Mucosa of rectum (tissue), 2 donors: ENCODE data around the gene ALS2CL.

Source experiments
- H3K27ac ChIP-seq, 2 donors: one replicate each; pipeline ENCODE4 v1.7.0; 2013; ENCODE audit warnings: inconsistent platforms in 2 of 2, low read depth in 2 of 2, low read length in 2 of 2
- H3K27me3 ChIP-seq, 2 donors: one replicate each; pipeline ENCODE4 v1.7.0; 2013; ENCODE audit warnings: low read length in 2 of 2; ENCODE audit not compliant: control insufficient read depth in 2 of 2, insufficient read depth in 2 of 2
- H3K36me3 ChIP-seq, 2 donors: one replicate each; pipeline ENCODE4 v1.7.0; 2013; ENCODE audit warnings: low read length in 2 of 2; ENCODE audit not compliant: control insufficient read depth in 2 of 2, insufficient read depth in 2 of 2
- H3K4me1 ChIP-seq, 2 donors: one replicate each; pipeline ENCODE4 v1.7.0; 2013; ENCODE audit warnings: low read length in 2 of 2, mild to moderate bottlenecking in 1 of 2; ENCODE audit not compliant: control insufficient read depth in 2 of 2, insufficient read depth in 2 of 2
- H3K4me3 ChIP-seq, 2 donors: one replicate each; pipeline ENCODE4 v1.7.0; 2013; ENCODE audit warnings: low read length in 2 of 2
- H3K9ac ChIP-seq, 2 donors: one replicate each; pipeline ENCODE4 v1.7.0; 2013; ENCODE audit warnings: low read length in 2 of 2, low read depth in 1 of 2, mild to moderate bottlenecking in 1 of 2
- H3K9me3 ChIP-seq, 2 donors: one replicate each; pipeline ENCODE4 v1.7.0; 2013; ENCODE audit warnings: low read length in 2 of 2; ENCODE audit not compliant: control insufficient read depth in 2 of 2
- donor health status: healthy.
- donor health status: Normal muscosa, but diverticular disease.

ALS2CL gene

GRCh38 chr3:46671541-46672348 lies 21.7 kb downstream of the ALS2CL start:
- Histone ChIP-seq H3K4me1 (no peaks in the 10 kb centered on the region), H3K27ac (no peak overlapping the region), H3K4me3 (no peak overlapping the region), H3K9ac (no peak overlapping the region), H3K36me3 (peaks cover 6 to 14% of the 10 kb centered on the region in 2 donors), H3K9me3 (no peaks in the 10 kb centered on the region), H3K27me3 (no peaks in the 10 kb centered on the region)

DNA sequence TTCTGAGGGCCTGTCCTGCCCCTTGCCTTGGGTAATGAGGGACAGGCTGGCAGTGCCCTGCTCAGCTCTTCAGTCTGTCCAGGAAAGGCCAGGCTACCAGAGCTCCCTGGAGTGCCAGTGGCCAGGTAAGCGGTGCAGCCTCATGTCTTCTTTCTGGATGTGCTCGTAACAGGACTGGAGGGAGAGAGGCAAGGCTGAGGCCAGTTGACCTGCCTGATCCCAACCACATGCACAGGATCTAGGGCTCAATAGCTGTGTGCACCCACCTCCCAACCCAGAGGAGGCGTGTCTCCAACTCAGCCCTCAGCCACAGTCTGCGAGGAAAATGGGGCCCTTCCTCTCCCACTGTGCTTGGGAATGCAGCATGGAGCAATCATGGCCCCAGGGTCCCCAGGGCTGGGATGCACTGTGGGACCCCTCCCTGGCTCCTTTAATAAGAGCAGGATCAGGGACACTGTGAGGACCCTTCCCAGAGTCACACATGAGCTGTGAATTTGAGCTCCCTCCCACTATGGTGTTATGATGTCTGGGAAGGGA lies 22.5 kb downstream of the ALS2CL start:
- Histone ChIP-seq H3K4me3 (no peak overlapping the region), H3K27ac (no peak overlapping the region), H3K9ac (no peak overlapping the region), H3K36me3 (peaks cover 6 to 14% of the 10 kb centered on the region in 2 donors), H3K9me3 (no peaks in the 10 kb centered on the region), H3K27me3 (no peaks in the 10 kb centered on the region), H3K4me1 (no peaks in the 10 kb centered on the region)

DNA sequence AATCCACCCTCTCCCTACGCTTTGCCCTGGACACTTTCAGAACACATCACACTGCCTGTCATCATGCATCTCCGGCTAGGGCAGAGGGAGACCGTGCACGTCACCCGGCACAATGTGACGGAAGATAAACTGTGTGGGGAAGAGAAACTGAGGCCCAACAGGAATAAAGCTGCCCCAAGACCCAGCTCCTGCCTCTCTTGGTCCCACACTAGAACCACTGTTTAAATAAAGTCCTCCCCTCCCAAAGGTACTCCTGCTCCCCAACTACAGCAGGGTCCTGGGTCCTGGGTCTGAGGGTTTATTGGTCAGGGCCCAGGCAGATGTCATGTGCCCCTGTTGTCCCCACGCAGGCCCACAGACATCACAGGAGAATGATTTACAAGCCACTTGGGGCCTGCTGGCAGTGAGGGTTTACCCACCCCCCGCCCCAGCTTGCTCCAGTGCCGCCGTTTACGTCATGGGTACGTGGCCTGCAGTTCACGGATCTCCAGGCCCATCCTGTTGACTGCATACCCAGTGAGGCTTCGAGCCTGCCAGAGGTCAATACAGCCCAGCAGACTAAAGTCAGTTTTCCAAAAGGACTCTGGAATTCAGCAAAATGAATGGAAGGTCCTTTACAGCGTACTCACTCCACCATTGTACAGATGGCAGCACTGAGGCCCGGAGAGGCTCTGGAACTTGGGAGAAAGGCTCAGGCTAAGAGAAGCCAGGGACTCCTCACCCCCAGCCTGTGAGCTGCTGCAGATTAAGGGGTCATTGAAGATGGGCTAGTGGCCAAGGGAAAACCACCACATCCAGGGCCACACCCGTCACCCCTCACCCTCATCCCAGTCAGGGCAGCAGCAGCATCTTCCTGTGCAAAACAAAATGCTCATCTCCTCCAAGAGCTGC lies 23.2 kb downstream of the ALS2CL start:
- H3K36me3 ChIP-seq, result peaks cover 6 to 14% of the 10 kb centered on the region in 2 donors
- no peak overlapping the region for H3K27ac ChIP-seq
- no peaks in the 10 kb centered on the region for H3K9me3 ChIP-seq
- H3K27me3 ChIP-seq, result no peaks in the 10 kb centered on the region
- no peak overlapping the region for H3K4me3 ChIP-seq
- no peak overlapping the region for H3K9ac ChIP-seq
- H3K4me1 ChIP-seq, result no peaks in the 10 kb centered on the region

- no peak overlapping the region for H3K4me3 ChIP-seq
- no peak overlapping the region for H3K9ac ChIP-seq
- no peaks in the 10 kb centered on the region for H3K4me1 ChIP-seq
- no peaks in the 10 kb centered on the region for H3K9me3 ChIP-seq
- H3K27ac ChIP-seq, result no peak overlapping the region
- H3K36me3 ChIP-seq, result peaks cover 4 to 14% of the 10 kb centered on the region in 2 donors
- no peaks in the 10 kb centered on the region for H3K27me3 ChIP-seq
Observed at GRCh38 chr3:46669191-46669999, 24.1 kb downstream of the ALS2CL start.

DNA sequence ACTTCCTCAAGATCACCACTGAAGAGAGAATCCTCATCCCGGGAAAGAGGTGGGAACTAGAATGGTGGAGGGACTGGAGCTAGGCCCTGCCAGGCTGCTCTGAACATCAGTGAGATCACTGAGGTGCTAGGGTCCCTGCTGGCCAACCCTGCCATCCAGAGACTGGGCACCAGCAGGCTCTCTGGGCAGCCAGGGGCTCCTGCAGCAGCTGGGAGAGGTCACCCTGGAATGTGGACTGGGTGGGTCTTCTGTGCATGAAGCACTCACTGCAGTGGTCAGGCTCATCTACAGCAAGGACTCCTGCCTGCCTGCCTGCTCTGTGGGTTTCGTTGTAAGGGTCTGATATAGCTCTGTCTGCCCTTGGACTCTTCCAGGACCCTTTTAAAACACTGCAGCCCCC lies 24.9 kb downstream of the ALS2CL start:
- H3K4me3 ChIP-seq, result no peak overlapping the region
- H3K9me3 ChIP-seq, result no peaks in the 10 kb centered on the region
- H3K4me1 ChIP-seq, result no peaks in the 10 kb centered on the region
- H3K27ac ChIP-seq, result no peak overlapping the region
- H3K27me3 ChIP-seq, result no peaks in the 10 kb centered on the region
- peaks cover 4 to 9% of the 10 kb centered on the region in 2 donors for H3K36me3 ChIP-seq
- no peak overlapping the region for H3K9ac ChIP-seq

DNA sequence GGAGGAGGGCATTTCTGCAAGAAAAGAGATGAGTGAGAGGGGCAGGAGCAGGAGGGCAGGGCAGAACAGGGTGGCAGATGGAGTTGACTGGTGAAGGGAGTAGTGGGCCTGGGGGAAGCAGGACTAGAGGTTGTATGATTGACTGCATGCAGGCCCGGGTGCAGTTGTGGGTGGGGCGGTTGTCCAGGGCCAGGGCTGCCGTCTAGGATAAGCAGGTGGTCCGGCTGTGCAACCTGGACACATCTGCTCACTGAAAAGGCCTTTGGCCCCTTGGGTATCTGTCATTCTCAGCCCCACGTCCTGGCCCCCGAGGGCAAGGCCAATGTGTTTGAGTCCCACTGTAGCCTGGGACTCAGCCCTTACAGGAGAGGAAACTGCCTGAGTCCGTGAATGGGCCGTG lies 25.4 kb downstream of the ALS2CL start:
- Histone ChIP-seq H3K36me3 (peaks cover 4 to 8% of the 10 kb centered on the region in 2 donors), H3K4me3 (no peak overlapping the region), H3K27ac (no peak overlapping the region), H3K9ac (no peak overlapping the region), H3K4me1 (no peaks in the 10 kb centered on the region), H3K9me3 (no peaks in the 10 kb centered on the region), H3K27me3 (no peaks in the 10 kb centered on the region)

- H3K4me1 ChIP-seq, result no peaks in the 10 kb centered on the region
- H3K27ac ChIP-seq, result no peak overlapping the region
- no peak overlapping the region for H3K9ac ChIP-seq
- no peak overlapping the region for H3K4me3 ChIP-seq
- no peaks in the 10 kb centered on the region for H3K9me3 ChIP-seq
- H3K36me3 ChIP-seq, result peaks cover 4 to 8% of the 10 kb centered on the region in 2 donors
- H3K27me3 ChIP-seq, result no peaks in the 10 kb centered on the region
Observed at GRCh38 chr3:46667657-46668056, 25.8 kb downstream of the ALS2CL start.

DNA sequence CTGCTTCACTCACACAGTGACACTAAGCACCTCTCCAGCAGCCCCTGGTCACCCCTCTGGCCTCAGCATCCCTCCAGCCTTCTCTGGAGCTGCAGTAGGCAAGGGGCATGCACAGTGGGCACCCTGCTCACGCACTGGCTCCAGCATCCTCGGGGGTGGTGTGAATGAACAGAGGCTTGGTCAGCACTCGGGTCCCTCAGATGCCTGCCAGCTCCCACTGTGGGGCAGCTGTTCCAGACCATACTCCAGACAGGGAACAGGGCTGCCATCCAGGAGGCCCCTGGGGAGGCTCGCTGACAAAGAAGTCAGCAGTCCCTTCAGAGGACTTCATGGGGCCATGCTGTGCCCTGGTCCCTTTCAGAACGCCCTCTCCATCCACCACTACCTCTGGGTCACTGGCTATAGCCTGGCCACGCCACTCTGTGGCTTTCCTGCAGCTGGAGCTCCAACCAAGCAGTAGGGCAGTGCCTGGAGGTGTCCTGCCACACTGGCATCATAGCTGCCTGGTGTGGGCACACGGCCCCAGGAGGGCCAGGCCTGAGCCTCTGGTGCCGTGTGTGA lies 26.3 kb downstream of the ALS2CL start:
- Histone ChIP-seq H3K9me3 (no peaks in the 10 kb centered on the region), H3K27ac (no peak overlapping the region), H3K4me1 (no peaks in the 10 kb centered on the region), H3K4me3 (no peak overlapping the region), H3K36me3 (peaks cover 4 to 6% of the 10 kb centered on the region in 2 donors), H3K27me3 (no peaks in the 10 kb centered on the region), H3K9ac (no peak overlapping the region)

DNA sequence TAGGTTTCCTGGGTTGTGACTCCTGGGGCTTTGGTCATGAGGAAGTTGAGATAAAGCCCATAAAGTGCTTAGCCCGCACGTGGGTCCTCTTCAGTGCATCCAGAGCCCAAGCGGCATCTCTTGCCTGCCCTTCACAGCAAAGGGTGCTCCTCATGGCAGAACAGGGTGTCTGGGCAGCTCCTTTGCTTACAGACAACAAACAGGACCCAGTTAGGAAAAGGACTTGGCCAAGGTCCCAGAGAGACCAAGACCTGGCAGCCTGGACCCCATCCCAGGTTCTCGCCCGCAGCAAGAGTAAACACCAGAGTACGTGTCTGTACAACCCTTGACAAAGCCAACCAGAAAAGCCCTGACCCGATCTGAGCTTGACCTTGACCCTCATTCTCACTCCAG lies 27.0 kb downstream of the ALS2CL start:
- Histone ChIP-seq H3K27ac (no peak overlapping the region), H3K4me1 (no peaks in the 10 kb centered on the region), H3K36me3 (peaks cover 4 to 6% of the 10 kb centered on the region in 2 donors), H3K9me3 (no peaks in the 10 kb centered on the region), H3K27me3 (no peaks in the 10 kb centered on the region), H3K4me3 (no peak overlapping the region), H3K9ac (no peak overlapping the region)
